ENCODE data around the gene SV2C.
A peak's percentile ranks its signal among the peaks of the same experiment; 100 is the strongest.

Gene SV2C

DNA sequence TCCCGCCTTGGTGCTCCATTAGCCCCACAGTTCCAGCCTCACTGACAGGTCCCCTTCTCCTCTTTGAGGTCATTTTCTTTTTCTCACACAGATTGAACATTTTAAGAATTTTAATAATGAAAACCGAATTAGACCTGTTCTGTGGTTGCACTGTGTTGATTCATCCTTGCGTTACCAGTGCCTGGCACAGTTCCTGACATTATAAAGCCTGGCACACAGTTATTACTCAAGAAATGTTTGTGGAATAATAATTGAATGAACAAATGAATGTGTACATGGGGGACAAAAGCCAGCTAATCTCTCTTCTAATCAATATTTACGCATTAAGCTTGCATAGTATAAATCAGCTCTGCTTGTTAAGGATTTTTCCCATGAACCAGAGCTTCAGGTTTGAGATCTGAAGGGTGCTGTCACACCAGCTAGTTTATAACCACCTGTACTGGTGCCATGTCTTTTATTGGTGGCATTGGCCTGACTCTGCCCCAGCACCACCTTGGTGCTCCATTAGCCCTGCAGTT, 80.0 kb downstream of the SV2C start:
- DNase-seq (ENCODE audit: low read depth in 2 of 2), result no peak

DNA sequence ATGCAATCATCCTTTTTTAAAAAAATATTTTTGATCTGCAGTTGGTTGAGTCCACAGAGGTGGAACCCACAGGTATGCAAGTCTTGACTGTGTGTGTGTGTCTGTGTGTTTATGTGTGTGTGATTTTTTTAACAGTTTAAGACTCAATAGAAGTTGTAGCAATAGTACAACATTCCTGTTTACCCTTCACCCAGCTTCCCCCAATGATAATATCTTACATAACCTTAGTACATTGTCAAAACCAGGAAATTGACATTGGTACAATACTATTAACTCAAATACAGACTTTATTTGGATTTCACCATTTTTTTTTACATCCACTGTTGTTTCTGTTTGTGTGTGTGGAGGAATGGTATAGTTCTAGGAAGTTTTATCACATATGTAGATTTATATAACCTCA, 81.8 kb downstream of the SV2C start:
- DNase-seq (ENCODE audit: low read depth in 2 of 2), result no peak

DNA sequence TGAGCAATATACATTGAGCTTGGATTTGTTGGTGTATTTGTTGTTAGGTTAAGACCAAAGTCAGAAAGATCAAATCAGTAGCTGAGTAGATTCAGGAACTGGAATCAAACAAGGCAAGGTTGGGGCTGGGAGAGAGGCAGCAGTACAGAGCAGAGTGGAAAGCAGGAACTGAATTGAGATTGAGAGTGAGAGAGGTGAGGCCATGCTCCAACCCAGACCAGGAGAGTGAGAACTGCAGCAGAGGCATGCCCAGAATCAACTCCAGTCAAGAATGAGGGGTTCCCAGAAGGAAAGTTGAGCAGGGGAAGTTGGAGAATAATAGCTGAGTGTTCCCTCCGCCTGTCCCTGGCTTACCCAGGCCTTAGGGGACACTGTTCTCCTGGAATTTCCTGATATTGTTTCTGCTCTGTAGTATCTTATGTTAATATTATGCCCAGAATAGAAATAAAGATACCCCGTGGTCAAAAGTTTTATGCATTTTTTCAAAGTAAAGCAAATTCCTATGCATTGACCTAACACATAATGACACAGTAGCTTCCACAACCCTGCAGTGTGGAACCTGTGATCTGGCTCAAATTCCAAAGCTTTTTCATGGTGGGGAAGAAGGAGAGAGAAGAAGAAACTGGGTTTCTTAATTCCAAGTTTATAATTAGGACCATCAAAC, 82.7 kb downstream of the SV2C start:
- no peak for DNase-seq (ENCODE audit: low read depth in 2 of 2)

DNA sequence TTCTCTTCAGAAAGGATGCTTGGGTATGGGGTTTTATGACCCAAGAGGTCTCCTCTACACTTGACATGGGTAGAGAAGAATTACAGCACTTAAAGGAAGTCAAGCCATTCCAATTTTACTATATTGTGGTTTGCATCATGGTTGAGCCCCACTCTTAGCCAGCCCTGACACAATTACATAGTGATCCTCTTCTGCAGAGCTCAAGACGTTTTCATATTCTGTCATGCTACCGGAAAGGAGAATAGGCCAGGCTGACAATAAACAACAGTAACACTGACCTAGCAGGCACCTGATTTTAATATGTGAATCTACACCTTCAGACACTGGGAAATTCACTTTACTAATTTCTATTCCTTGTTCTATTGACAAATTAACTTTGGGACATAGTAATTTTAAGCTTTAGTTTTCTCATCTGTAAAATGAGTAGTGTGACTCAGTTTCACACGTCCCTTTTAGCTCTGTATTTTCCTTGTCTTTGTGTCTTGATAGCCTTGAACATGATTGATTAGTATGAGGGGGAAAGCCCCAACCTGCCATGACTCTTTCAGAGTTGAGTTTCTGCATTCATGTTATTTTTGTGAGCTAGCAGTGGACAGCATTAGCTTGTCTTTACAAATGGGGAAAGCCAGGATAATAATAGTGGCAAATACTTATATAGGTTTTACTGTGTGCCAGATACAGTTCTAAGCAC, 83.8 kb downstream of the SV2C start:
- no peak for DNase-seq (ENCODE audit: low read depth in 2 of 2)

DNA sequence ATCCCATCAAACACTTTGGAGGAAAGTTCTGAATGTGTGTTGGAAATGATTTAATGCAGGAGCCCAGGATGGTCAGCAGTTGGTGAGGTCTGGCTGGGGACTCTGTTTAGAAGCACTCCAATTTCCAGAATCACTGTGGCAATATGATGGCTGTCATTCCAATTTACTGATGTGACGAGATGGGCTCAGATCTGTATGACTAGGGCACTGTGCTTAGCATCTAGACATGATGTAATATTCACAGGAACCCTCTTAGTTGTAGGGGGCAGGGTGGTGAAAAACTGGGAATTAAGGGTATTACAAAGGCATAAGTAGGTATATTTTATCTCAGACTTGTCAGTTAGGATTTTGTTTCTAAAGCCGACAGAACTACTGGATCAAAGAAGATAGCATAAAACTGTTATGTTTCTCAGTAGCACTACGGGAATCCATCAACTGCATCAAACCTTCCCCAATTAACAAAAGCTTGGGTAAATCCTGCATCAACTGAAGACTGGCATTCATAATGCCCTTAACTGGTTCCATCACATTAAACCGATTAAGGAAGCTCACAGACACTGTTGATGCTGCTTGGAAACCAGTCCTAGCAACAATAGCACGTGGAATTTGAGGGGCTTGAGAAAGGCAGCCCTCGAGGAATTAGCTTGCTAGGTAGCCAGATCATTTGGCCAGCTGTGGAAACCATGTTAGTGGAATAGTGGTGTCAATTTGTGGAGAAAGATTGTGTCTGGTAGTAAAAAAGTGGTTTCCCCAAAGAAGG, 86.1 kb downstream of the SV2C start:
- no peak for DNase-seq (ENCODE audit: low read depth in 2 of 2)

DNA sequence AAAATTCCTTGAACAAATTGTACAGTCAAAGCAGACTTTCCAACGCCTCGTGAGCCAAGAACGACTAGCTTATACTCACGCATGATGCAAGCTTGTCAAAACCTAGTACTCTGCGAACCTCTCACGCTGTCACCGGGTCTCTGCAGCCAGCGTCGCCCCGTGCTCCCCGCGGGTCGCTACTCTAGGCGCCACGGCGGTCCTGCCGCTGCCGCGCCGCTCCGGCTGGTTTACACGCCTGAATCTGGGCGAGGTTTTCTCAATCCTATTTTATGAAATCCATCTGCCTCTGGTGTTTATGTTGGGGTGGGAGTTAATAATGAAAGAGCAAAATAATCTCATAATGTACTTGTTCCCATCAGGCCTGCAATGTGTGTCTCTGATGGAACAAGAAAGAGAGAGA, 90.9 kb downstream of the SV2C start:
- no peak for DNase-seq (ENCODE audit: low read depth in 2 of 2)

DNA sequence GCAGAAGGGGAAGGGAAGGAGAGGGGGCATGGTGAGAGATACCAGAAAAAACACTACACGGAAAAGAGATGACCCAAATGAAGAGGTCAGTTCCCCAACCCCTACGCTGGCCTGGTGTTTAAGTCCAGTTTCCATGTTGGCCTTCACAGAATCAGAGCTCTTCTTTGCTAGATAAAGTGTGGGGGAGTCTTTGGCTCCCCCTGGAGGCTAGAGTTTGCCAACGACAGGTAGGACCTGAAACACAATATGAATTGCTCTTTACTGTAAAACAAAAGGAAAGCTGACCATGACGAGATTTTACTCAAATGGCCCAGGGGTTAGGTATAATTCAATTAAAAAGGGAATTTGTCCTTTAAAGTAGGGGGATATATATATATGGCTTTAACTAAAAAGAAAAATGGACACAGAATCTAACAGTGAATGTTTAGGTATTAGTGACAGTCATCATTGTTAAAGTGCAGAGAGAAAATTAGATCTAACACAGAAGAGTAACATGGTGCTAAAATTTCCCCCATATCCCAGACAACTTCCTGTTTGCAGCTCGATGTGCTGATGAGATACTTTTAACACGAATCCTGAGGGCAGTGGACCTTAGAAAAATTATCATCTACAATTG, 92.0 kb downstream of the SV2C start:
- DNase-seq (ENCODE audit: low read depth in 2 of 2), result peak in 1 of 2 donors; percentile 27

DNA sequence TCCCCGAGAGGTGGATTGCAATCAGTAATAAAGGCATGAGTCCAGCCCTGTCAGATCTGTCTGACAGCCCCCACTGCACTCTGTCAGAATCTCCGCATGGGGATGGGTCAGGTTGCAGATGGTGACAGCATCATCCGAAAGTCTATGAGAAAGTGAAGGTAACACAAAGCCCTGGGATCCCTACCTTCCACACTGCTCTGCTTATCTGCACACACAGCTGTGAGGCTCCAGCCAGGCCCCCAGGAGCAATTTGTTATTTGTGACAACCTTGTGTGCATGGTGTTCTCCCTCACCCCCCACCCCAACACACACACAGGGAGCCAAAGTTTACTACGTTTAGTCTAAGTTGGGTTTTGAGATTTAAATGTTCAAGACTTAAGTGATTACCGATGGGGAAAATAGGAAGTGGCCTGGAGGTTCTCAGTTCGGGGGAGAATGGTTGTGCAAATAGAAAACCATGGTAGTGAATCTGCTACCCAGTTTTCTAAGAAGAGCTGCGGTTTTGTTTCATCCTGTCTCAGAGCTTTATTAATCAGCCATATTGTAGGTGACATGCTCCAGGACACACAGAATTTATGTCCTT, 92.7 kb downstream of the SV2C start:
- no peak for DNase-seq (ENCODE audit: low read depth in 2 of 2)

DNA sequence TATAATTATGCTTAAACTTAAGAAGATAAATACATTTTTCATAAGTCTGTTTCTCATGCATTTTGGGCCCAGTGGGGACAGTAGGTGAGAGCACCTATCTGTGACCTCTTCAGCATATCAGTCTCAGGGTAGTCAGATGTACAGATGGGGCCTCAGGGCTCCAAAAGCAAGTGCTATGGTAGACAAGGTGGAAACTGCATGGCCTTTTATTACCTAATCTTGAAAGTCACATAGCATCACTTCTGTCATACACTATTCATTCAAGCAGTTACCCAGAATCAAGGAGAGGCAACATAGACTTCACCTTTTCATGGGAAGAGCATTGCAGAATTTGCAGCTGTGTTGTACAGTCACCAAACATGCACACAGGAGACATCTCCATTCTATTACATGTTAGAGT, 94.8 kb downstream of the SV2C start:
- no peak for DNase-seq (ENCODE audit: low read depth in 2 of 2)

DNA sequence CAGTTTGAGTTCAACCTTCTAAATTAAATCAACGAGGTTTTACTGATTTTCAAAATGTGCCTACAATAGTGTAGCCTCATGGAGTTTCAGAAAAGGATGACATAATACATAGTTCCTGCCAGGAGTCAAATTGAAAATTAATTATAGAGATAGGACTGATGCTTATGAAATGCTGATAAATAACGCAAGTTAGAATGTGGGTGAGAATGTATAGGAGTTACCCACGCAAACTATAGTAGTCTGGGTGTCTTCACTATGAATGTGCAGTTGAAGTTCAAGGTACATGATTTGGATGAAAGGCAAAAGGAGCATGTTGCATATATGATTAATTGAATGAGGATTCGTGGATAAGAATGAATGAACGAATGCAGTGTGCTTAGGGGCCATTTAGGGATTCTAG, 95.7 kb downstream of the SV2C start:
- DNase-seq (ENCODE audit: low read depth in 2 of 2), result no peak

DNA sequence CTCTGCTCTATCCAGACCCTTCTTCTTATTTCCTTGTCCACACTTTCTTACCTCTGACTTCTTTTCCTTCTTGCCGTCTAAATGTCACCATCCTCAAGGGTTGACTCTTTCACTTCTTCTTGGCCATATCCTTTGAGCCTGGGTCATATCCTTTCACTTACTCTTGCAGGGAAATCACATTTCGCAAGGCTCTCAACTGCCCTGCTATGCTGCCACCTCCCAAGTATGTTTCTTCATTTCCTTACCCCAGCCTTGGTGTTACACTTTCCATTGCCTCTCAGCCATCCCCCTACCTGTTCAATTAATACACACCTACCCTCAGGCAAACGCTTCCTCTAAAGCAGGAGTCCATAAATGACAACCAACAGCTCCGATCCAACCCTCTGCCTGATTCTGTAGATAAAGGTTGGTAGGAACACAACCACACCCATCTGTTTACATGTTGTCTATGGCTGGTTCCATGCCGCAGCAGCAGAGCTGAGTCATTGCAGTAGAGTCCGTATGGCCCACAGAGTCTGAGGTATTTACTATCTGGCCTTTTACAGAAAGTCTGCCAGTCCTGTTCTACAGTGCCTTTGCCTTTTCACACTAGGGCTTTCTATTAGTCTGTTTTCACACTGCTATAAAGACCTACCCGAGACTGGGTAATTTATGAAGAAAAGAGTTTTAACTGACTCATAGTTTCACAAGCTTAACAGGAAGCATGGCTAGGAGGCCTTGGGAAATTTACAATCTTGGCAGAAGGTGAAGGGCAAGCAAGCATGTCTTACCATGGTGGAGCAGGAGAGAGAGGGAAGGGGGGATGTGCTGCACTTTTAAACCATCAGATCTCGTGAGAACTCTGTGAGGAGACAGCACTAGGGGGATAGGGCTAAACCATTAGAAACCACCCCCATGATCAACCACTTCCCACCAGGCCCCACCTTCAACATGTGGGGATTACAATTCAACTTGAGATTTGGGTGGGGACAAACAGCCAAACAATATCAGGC, 97.9 kb downstream of the SV2C start:
- DNase-seq (ENCODE audit: low read depth in 2 of 2), result no peak

DNA sequence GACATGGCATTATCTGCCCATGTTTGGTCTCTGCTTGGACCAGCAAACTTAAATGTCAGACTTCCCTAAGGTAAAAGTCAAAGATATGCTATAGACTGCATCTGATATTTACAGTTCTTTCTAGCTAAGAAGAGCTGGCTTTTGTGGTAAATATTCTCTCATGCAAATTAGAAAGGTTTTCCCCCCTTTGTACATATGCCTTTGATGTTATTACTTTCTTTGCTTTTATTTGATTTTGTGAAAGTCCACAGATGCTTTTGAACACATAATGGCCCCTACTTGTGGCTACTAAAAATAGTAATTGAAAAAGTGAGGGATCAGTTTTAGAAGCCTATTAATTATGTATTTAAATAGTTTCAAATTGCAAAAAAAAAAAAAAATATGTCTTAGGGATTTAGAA, 104.2 kb downstream of the SV2C start:
- DNase-seq (ENCODE audit: low read depth in 2 of 2), result no peak

DNA sequence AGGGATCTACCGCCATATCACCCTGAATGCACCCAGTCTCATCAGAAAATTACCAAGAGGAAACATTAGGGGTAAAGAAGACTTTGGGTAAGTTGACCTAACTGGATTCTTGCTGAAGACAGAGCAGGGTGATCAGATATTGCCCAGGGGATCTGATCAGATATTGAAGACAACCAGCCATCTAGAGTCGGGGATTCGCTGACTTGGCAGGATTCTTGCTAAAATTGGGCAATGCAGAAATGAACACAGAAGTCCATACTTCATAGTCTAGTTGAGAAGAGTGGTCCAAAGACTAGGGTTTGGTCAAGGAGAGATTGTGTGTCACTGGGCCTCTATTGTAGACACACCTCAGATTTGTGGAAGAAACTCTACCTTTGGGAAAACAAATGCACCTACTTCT, 107.2 kb downstream of the SV2C start:
- DNase-seq (ENCODE audit: low read depth in 2 of 2), result no peak

DNA sequence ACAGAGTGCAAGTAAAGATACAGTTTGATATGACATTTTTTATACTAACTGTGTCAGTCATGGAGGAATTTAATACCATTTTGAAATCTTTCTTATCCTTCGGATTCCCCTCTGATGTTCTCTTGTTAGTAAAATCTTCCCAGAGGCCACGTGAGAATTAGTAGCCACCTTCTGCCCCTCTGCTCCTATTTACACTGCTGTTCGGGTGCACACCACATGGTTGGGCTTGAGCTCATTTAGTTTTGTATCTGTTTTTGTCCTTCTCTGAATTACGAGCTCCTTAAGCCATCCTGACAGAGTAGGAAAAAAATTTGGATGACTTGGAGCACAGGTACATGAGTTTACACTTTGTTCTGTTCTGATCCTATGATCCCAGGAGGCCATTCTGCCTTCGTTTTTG, 109.7 kb downstream of the SV2C start:
- no peak for DNase-seq (ENCODE audit: low read depth in 2 of 2)

DNA sequence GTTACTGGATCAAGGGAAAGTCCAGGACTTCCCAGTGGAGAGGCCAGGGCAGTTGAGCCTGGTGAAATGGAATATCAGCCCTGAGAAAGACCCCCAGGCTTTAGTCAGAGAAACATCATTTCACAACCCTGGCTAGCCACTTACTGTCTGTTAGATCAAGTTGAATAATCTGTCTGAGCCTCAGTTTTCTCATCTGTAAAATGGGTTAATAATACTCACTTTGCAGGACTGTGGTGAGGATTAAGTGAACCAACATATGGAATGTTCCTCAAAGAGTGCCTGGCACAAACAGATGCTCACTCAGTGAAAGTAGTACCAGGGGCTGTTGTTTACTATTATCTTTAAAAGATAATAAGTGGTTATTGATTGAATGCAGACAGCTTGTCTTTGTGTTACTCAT, 110.5 kb downstream of the SV2C start:
- DNase-seq (ENCODE audit: low read depth in 2 of 2), result no peak

DNA sequence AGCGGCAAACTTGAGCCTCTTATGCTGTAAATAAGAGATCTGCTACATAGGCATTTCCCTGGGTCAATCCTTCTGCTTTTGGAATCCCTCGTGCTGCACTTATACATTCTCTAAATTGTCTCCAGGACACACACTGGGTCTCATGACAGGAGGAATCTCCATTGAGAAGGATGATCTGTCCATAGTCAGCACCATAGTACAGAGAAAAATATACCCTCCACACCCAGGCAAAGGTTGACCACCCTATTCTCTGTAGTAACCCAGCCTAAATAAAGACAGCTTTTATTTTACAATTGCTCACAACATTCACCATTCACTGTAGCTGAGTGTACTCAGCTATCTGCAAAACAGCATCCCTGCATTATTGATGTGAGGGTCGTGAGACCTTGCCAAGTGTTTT, 111.2 kb downstream of the SV2C start:
- no peak for DNase-seq (ENCODE audit: low read depth in 2 of 2)

DNA sequence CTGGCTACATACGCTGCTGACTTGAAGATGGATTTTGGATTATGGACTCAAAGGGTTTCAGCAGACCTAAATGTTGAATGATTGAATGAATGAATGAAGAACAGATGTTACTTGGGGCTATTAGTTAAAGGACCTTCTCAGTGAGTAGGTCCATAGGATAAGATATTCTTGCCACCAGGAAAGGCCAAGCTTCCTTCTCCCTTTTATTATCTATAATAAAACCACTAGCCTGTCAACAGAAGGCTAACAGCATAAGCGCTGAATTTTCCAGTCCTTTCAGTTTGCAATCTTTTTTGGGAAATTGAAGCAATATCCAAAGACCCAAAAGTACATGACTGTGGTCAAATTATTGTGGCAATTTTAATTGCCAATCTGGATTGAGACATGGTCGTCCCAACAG, 113.3 kb downstream of the SV2C start:
- no peak for DNase-seq (ENCODE audit: low read depth in 2 of 2)

DNA sequence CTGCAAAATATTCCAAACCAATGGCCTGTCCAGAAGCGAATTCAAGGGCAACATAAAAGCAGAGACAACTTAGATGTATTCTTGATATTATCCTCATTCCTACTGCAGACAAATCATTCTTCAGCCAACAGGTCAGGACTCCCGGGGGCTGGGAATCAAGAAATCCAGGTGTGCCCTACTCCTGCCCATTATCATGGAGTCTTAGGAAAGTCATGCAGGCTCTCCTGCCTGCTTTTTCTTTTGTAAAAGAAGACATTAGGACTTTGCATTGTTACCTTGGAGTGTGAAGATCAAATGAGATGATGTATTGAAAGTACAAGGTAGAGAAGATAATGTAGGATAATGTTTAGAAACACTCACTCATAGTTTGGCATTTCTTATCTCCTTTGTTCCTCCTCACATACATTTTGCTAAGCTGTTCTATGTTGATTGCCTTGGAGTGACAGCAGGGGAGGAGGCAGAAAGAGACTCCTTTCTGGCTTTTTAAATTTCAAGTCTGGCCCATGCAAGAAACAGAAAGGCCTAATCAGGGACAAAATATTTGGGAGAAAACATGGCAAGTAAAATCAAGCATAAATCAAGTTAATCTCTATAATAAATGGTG, 113.8 kb downstream of the SV2C start:
- no peak for DNase-seq (ENCODE audit: low read depth in 2 of 2)

DNA sequence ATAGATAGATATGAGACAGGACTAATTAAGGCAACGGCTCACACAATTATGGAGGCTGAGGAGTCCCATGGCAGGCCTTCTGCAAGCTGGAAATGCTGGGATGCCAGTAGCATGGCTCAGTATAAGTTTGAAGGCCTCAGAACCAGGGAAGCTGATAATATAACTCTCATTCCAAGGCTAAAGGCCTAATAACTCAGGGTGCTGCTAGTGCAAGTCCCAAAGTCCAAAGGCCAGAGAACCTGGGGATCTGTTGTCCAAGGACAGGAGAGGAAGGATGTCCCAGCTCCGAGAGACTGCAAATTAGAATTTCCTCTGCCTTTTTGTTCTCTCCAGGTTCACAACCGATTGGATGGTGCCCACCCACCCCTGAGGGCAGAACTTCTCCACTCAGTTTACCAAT, 114.5 kb downstream of the SV2C start:
- DNase-seq (ENCODE audit: low read depth in 2 of 2), result no peak
